H1 (cell line): Measurements from ENCODE around the gene C16orf89. TPM values are rescaled to one million over a fixed set of nuclear protein-coding genes. Genes with fewer than 3 reads are reported as not detected.

Experiments used
- CTCF ChIA-PET: fragments of 300-600 bp; sonication (Branson Sonifier 250); formaldehyde crosslinking; loops from one replicate; lab custom pipeline; 2021; ENCODE audit not compliant: partially characterized antibody; lab: Charles Lee
- POLR2A ChIA-PET: fragments of 300-600 bp; sonication (Branson Sonifier 250); formaldehyde crosslinking; loops from one replicate; lab custom pipeline; 2021; ENCODE audit warnings: inconsistent platforms; ENCODE audit not compliant: partially characterized antibody; lab: Charles Lee
- DNase-seq, 2 experiments: peaks; one replicate each; pipeline versions ENCODE4 v3.0.0 to v3.0.0-alpha.2; 2010 to 2022; ENCODE audit warnings: low spot score in 2 of 2, low read depth in 1 of 2, mixed read lengths in 1 of 2
- FAIRE-seq: peaks from 2 replicates; lab custom pipeline; 2011; peaks lifted over from hg19 to GRCh38; lab: Jason Lieb, UNC
- H2AFZ ChIP-seq: 2 replicates; pipeline ENCODE4 v1.8.1; 2012; ENCODE audit warnings: low read length, inconsistent platforms
- H2AK5ac ChIP-seq: 2 replicates; pipeline ENCODE4 v1.6.1; 2013; ENCODE audit warnings: low read depth, low read length
- H2BK120ac ChIP-seq: replicated peaks from 2 replicates; pipeline ENCODE3; 2013; ENCODE audit warnings: low read depth, low read length, inconsistent platforms
- H2BK12ac ChIP-seq: 2 replicates; pipeline ENCODE4 v1.6.1; 2013; ENCODE audit warnings: low read depth, low read length
- H2BK15ac ChIP-seq: 2 replicates; pipeline ENCODE4 v1.6.1; 2013; ENCODE audit warnings: low read length
- H2BK20ac ChIP-seq: 2 replicates; pipeline ENCODE4 v1.6.1; 2013; ENCODE audit warnings: low read length
- H2BK5ac ChIP-seq: 2 replicates; pipeline ENCODE4 v1.6.1; 2013; ENCODE audit warnings: low read depth, low read length
- H3K14ac ChIP-seq: 2 replicates; pipeline ENCODE4 v1.6.1; 2013; ENCODE audit warnings: inconsistent platforms; ENCODE audit not compliant: insufficient read length
- H3K18ac ChIP-seq: 2 replicates; pipeline ENCODE4 v1.6.1; 2013; ENCODE audit warnings: low read length; ENCODE audit errors: extremely low read depth
- H3K23ac ChIP-seq: 2 replicates; pipeline ENCODE4 v1.6.1; 2013; ENCODE audit warnings: inconsistent platforms; ENCODE audit not compliant: insufficient read length
- H3K23me2 ChIP-seq: 2 replicates; pipeline ENCODE4 v1.6.1; 2013; ENCODE audit warnings: low read depth, low read length
- H3K27ac ChIP-seq: 2 replicates; pipeline ENCODE4 v1.6.1; 2011; ENCODE audit warnings: low read depth, low read length, inconsistent platforms
- H3K27me3 ChIP-seq, 4 experiments: replicated peaks in 1 of 4; 1 replicate in 1 of 4; 2 replicates in 3 of 4; pipeline versions ENCODE4 v1.6.1 to v1.8.1; 2011 to 2013; ENCODE audit warnings: low read length in 3 of 4, mild to moderate bottlenecking in 3 of 4, inconsistent platforms in 2 of 4, mixed read lengths in 2 of 4, moderate library complexity in 1 of 4; ENCODE audit not compliant: control insufficient read depth in 3 of 4, insufficient read depth in 3 of 4; ENCODE audit errors: extremely low read depth in 1 of 4
- H3K36me3 ChIP-seq, 4 experiments: 2 replicates each; pipeline versions ENCODE4 v1.6.1 to v1.8.1; 2011 to 2013; ENCODE audit warnings: mild to moderate bottlenecking in 4 of 4, low read length in 3 of 4, moderate library complexity in 2 of 4, control low read depth in 1 of 4, inconsistent platforms in 1 of 4; ENCODE audit not compliant: insufficient read depth in 4 of 4, control insufficient read depth in 2 of 4
- H3K4ac ChIP-seq: replicated peaks from 2 replicates; pipeline ENCODE3; 2013; ENCODE audit warnings: low read length, low read depth, mixed read lengths, inconsistent platforms; ENCODE audit not compliant: insufficient read length
- H3K4me1 ChIP-seq, 4 experiments: replicated peaks in 1 of 4; 1 replicate in 1 of 4; 2 replicates in 3 of 4; pipeline versions ENCODE4 v1.6.1 to v1.8.1; 2011 to 2013; ENCODE audit warnings: low read length in 3 of 4, inconsistent platforms in 2 of 4, mixed read lengths in 1 of 4; ENCODE audit not compliant: insufficient read depth in 4 of 4, control insufficient read depth in 3 of 4
- H3K4me2 ChIP-seq, 2 experiments: 2 replicates each; pipeline versions ENCODE4 v1.6.1 to v1.8.1; 2011 to 2013; ENCODE audit warnings: low read depth in 2 of 2, low read length in 2 of 2, control low read depth in 1 of 2, inconsistent platforms in 1 of 2, mild to moderate bottlenecking in 1 of 2; ENCODE audit not compliant: insufficient read depth in 1 of 2
- H3K4me3 ChIP-seq, 4 experiments: fragments of 200-600, 300-600 bp in 1 of 4; sonication (generic), shearing (Covaris generic), sonication (Bioruptor Twin) in 1 of 4; 2 replicates each; pipeline versions ENCODE4 v1.5.1 to v1.8.1; 2011 to 2016; ENCODE audit warnings: low read length in 4 of 4, low read depth in 3 of 4, control low read depth in 2 of 4, inconsistent platforms in 2 of 4, mild to moderate bottlenecking in 2 of 4, mixed read lengths in 1 of 4, moderate library complexity in 1 of 4; ENCODE audit not compliant: insufficient read depth in 2 of 4; ENCODE audit errors: extremely low read depth in 1 of 4
- H3K56ac ChIP-seq: replicated peaks from 2 replicates; pipeline ENCODE3; 2013; ENCODE audit warnings: low read depth, mild to moderate bottlenecking, mixed read lengths, low read length, inconsistent platforms; ENCODE audit not compliant: insufficient read length
- H3K79me1 ChIP-seq: 2 replicates; pipeline ENCODE4 v1.6.1; 2013; ENCODE audit warnings: low read depth, low read length, control low read depth
- H3K79me2 ChIP-seq, 2 experiments: 2 replicates each; pipeline versions ENCODE4 v1.6.1 to v1.8.1; 2012 to 2013; ENCODE audit warnings: low read length in 2 of 2, mild to moderate bottlenecking in 2 of 2, inconsistent platforms in 1 of 2; ENCODE audit not compliant: insufficient read depth in 2 of 2, control insufficient read depth in 1 of 2
- H3K9ac ChIP-seq, 4 experiments: replicated peaks in 1 of 4; 1 replicate in 1 of 4; 2 replicates in 3 of 4; pipeline versions ENCODE4 v1.6.1 to v1.8.1; 2011 to 2013; ENCODE audit warnings: low read depth in 3 of 4, low read length in 3 of 4, control low read depth in 2 of 4, mild to moderate bottlenecking in 2 of 4, moderate library complexity in 2 of 4, inconsistent platforms in 1 of 4; ENCODE audit errors: extremely low read depth in 1 of 4
- H3K9me3 ChIP-seq, 2 experiments: 2 replicates each; pipeline versions ENCODE4 v1.6.1 to v1.8.1; 2012 to 2013; ENCODE audit warnings: mild to moderate bottlenecking in 2 of 2, moderate library complexity in 2 of 2, control low read depth in 1 of 2, inconsistent platforms in 1 of 2, low read depth in 1 of 2, low read length in 1 of 2, mixed read lengths in 1 of 2; ENCODE audit not compliant: insufficient read depth in 2 of 2
- H4K20me1 ChIP-seq, 2 experiments: replicated peaks in 1 of 2; 2 replicates each; pipeline versions ENCODE3 to v1.8.1; 2011 to 2013; ENCODE audit warnings: inconsistent platforms in 2 of 2, low read length in 2 of 2, mild to moderate bottlenecking in 1 of 2; ENCODE audit not compliant: insufficient read depth in 2 of 2, control insufficient read depth in 1 of 2
- H4K5ac ChIP-seq: 2 replicates; pipeline ENCODE4 v1.6.1; 2013; ENCODE audit warnings: low read length, low read depth, mixed read lengths, inconsistent platforms; ENCODE audit not compliant: insufficient read length
- H4K8ac ChIP-seq: 2 replicates; pipeline ENCODE4 v1.8.0; 2013; ENCODE audit warnings: mild to moderate bottlenecking, moderate library complexity, low read length, inconsistent platforms; ENCODE audit not compliant: insufficient read depth; ENCODE audit errors: extremely low read depth
- H4K91ac ChIP-seq: replicated peaks from 2 replicates; pipeline ENCODE3; 2013; ENCODE audit warnings: low read length, mixed read lengths, inconsistent platforms; ENCODE audit not compliant: insufficient read length
- ATF2 ChIP-seq: IDR thresholded peaks from 2 replicates; pipeline ENCODE4 v1.6.1; 2012; ENCODE audit warnings: low read length, inconsistent platforms
- BRCA1 ChIP-seq: IDR thresholded peaks from 2 replicates; pipeline ENCODE4 v1.6.1; 2012; ENCODE audit warnings: low read depth, low read length, improper control_type of control experiment
- CEBPB ChIP-seq: IDR thresholded peaks from 2 replicates; pipeline ENCODE4 v1.6.1; 2012; ENCODE audit warnings: low read depth, low read length
- CHD2 ChIP-seq: IDR thresholded peaks from 2 replicates; pipeline ENCODE4 v1.6.1; 2012; ENCODE audit warnings: low read length, improper control_type of control experiment
- CREB1 ChIP-seq: IDR thresholded peaks from 2 replicates; pipeline ENCODE4 v1.6.1; 2012; ENCODE audit warnings: inconsistent platforms
- EGR1 ChIP-seq: IDR thresholded peaks from 2 replicates; pipeline ENCODE4 v1.6.1; 2011; ENCODE audit warnings: low read depth, low read length, borderline replicate concordance
- JUN ChIP-seq: IDR thresholded peaks from 2 replicates; pipeline ENCODE4 v1.6.1; 2011; ENCODE audit warnings: low read depth, mild to moderate bottlenecking, improper control_type of control experiment, low read length
- KDM4A ChIP-seq: IDR thresholded peaks from one replicate; pipeline ENCODE4 v1.7.1; 2012; ENCODE audit warnings: low read depth, mild to moderate bottlenecking, moderate library complexity, low read length, inconsistent platforms; ENCODE audit not compliant: severe bottlenecking
- NANOG ChIP-seq: IDR thresholded peaks from 2 replicates; pipeline ENCODE4 v1.6.1; 2011; ENCODE audit warnings: low read length, low read depth, mild to moderate bottlenecking, inconsistent platforms; ENCODE audit not compliant: insufficient read depth, poor library complexity, severe bottlenecking
- TBP ChIP-seq: IDR thresholded peaks from 2 replicates; pipeline ENCODE4 v1.6.1; 2011; ENCODE audit warnings: low read depth, low read length, improper control_type of control experiment
- WGBS, 2 experiments: shearing (Covaris generic) in 1 of 2; methylation state at CpG; one replicate each; pipeline versions ENCODE4 v1.1.6 to v1.1.7; 2013 to 2015; ENCODE audit warnings: low lambda C conversion rate in 2 of 2, mixed read lengths in 2 of 2, inconsistent platforms in 1 of 2, low coverage in 1 of 2, missing lambda C conversion rate in 1 of 2; ENCODE audit not compliant: insufficient replicate concordance in 2 of 2, insufficient coverage in 1 of 2, insufficient read length in 1 of 2; ENCODE audit errors: extremely low coverage in 1 of 2, missing lambda C conversion rate in 1 of 2; 5-methylcytosine and 5-hydroxymethylcytosine counted together
- polyA plus RNA-seq, 7 experiments: library from polyadenylated mRNA; depleted of rRNA in 3 of 7; stranded (reverse) in 5 of 7; unstranded in 2 of 7; fragments of >200 nt in 5 of 7; fragments of 200-250 nt in 2 of 7; gene quantifications; 1 replicate in 5 of 7; 2 replicates in 1 of 7; 4 replicates in 1 of 7; pipeline versions ENCODE4 v1.2.1 to v1.2.3, GENCODE V29; 2011 to 2013; ENCODE audit warnings: missing spikeins in 2 of 7, mixed read lengths in 2 of 7
- total RNA-seq: library from RNA; stranded (reverse); fragmentation: NEBNext Ultra II Directional; extraction: Animal tissue kit (Norgen Biotek cat#: 25700); gene quantifications from 2 replicates; pipeline ENCODE4 v1.2.1, GENCODE V29; 2021

C16orf89 gene
- total and polyA plus RNA-seq, 2 of the 8 experiments (the other 6 are each of a cell fraction or from before 2014, with no cell fraction given), result 6.7 to 9.9 TPM

- no peak overlapping the region for H2AK5ac ChIP-seq
- H4K91ac ChIP-seq, result no peak overlapping the region
- no peak overlapping the region for H3K27ac ChIP-seq
- peak overlapping the region; percentile 67 to 84 (median 80) for H3K4me3 ChIP-seq
- H2BK12ac ChIP-seq, result no peak overlapping the region
- peak; percentile 62 for FAIRE-seq
- H2BK20ac ChIP-seq, result no peak overlapping the region
- DNase-seq, result no peak
- H3K79me1 ChIP-seq, result no peaks in the 10 kb centered on the region
- H3K27me3 ChIP-seq, result peaks cover 0 to 6% (median 5%) of the 10 kb centered on the region in 4 experiments; a peak in 3 of 7 replicates
- peaks cover 12% of the 10 kb centered on the region for H3K23me2 ChIP-seq
- no peak overlapping the region for H4K5ac ChIP-seq
- CTCF ChIA-PET, result interaction anchor here (0.8 to 4.1 kb wide), 2 partner anchors 24 to 303 kb away, joined by 3 to 25 read pairs; no protein-coding TSS in a partner anchor
- no peak overlapping the region for H3K23ac ChIP-seq
- no peaks in the 10 kb centered on the region for H3K9me3 ChIP-seq
- POLR2A ChIA-PET, result interaction anchor here (2.0 kb wide), 1 partner anchor 8 kb away, joined by 7 read pairs; no protein-coding TSS in a partner anchor
- no peak overlapping the region for H3K18ac ChIP-seq
- H4K20me1 ChIP-seq, result no peaks in the 10 kb centered on the region
- no peak overlapping the region for H2BK5ac ChIP-seq
- peak overlapping the region; percentile 100; the same call in 1 of the 2 replicates for H4K8ac ChIP-seq
- peaks cover 2 to 11% (median 8%) of the 10 kb centered on the region in 4 experiments for H3K4me1 ChIP-seq
- H3K9ac ChIP-seq, result peak overlapping the region in 2 of 4 experiments; percentile 42 to 70; a peak in 2 of 7 replicates
- H2BK15ac ChIP-seq, result no peak overlapping the region
- no peak overlapping the region for H3K14ac ChIP-seq
- peak overlapping the region; percentile 69 to 84 for H3K4me2 ChIP-seq
- no peaks in the 10 kb centered on the region for H3K36me3 ChIP-seq
- H2AFZ ChIP-seq, result peak overlapping the region; percentile 2; the same call in 1 of the 2 replicates
- H3K79me2 ChIP-seq, result no peaks in the 10 kb centered on the region
- H3K4ac ChIP-seq, result no peak overlapping the region
- TF ChIP-seq JUN, result no peak
- TF ChIP-seq CREB1, result no peak
- no peak for TF ChIP-seq CHD2
- TF ChIP-seq KDM4A, result no peak
- TF ChIP-seq NANOG, result no peak
- TF ChIP-seq EGR1, result no peak
- no peak for TF ChIP-seq TBP
- no peak for TF ChIP-seq BRCA1
- no peak for TF ChIP-seq ATF2
- no peak for TF ChIP-seq CEBPB
- no peak overlapping the region for H3K56ac ChIP-seq
- no peak overlapping the region for H2BK120ac ChIP-seq
- WGBS, 2 experiments, result 69% methylated on average over 12 of the region's 12 CpGs; no CpG with 5 or more reads in 1 of the 2 experiments
Measured at GRCh38 chr16:5032748-5033167, 33.0 kb downstream of the C16orf89 start.
